Measurements from ENCODE around the gene SLIT2. TPM values are rescaled to one million over a fixed set of nuclear protein-coding genes. Genes with fewer than 3 reads are reported as not detected.

SLIT2 gene
- total RNA-seq, 1 experiment from 2014 or later, result 10.2 TPM

GRCh38 chr4:20292739-20293138 is 41.0 kb downstream of the SLIT2 start:
- no peak for TF ChIP-seq CTCF (IDR thresholded peaks at IDR 0.05; ENCODE audit: unreplicated experiment)
- BruUV-seq (replicated peaks), result no TSS peak
- intact Hi-C loops (cut with micrococcal nuclease), result no loop called here
- Mint-ChIP-seq H3K4me3 (ENCODE audit: unreplicated experiment) (no peak overlapping the region), H3K27me3 (ENCODE audit: insufficient read depth, unreplicated experiment) (no peaks in the 10 kb centered on the region), H3K36me3 (ENCODE audit: insufficient read depth, unreplicated experiment) (no peaks in the 10 kb centered on the region), H3K27ac (ENCODE audit: low read depth, unreplicated experiment) (no peak overlapping the region), H3K4me1 (ENCODE audit: insufficient read depth, unreplicated experiment) (no peaks in the 10 kb centered on the region), H3K9me3 (ENCODE audit: unreplicated experiment) (no peaks in the 10 kb centered on the region)
- DNase-seq (ENCODE audit: unreplicated experiment), result no peak
- ChIA-PET CTCF (interaction anchor here (0.6 kb wide), 1 partner anchor 854 kb away, joined by 4 read pairs; no protein-coding TSS in a partner anchor), POLR2A (interaction anchor here (0.7 kb wide), 2 partner anchors 391 to 1032 kb away, joined by 3 to 5 read pairs; no protein-coding TSS in a partner anchor)

GRCh38 chr4:20297261-20297660 is 45.6 kb downstream of the SLIT2 start:
- intact Hi-C loops (cut with micrococcal nuclease), result loop anchor here (5.0 kb wide), 1 partner anchor 390 kb away; no protein-coding TSS in a partner anchor
- no peaks in the 10 kb centered on the region for H3K9me3 Mint-ChIP-seq (ENCODE audit: unreplicated experiment)
- POLR2A ChIA-PET, result no interaction called here
- no peaks in the 10 kb centered on the region for H3K4me1 Mint-ChIP-seq (ENCODE audit: insufficient read depth, unreplicated experiment)
- no peaks in the 10 kb centered on the region for H3K27me3 Mint-ChIP-seq (ENCODE audit: insufficient read depth, unreplicated experiment)
- no peaks in the 10 kb centered on the region for H3K36me3 Mint-ChIP-seq (ENCODE audit: insufficient read depth, unreplicated experiment)
- DNase-seq (ENCODE audit: unreplicated experiment), result no peak
- H3K4me3 Mint-ChIP-seq (ENCODE audit: unreplicated experiment), result no peak overlapping the region
- no peak overlapping the region for H3K27ac Mint-ChIP-seq (ENCODE audit: low read depth, unreplicated experiment)
- CTCF ChIA-PET, result interaction anchor here (0.7 kb wide), 2 partner anchors 313 to 974 kb away, joined by 3 read pairs; no protein-coding TSS in a partner anchor
- TF ChIP-seq CTCF (IDR thresholded peaks at IDR 0.05; ENCODE audit: unreplicated experiment), result no peak
- no TSS peak for BruUV-seq (replicated peaks)

- POLR2A ChIA-PET, result no interaction called here
- intact Hi-C loops (cut with micrococcal nuclease), result loop anchor here (5.0 kb wide), 1 partner anchor 390 kb away; no protein-coding TSS in a partner anchor
- Mint-ChIP-seq H3K27me3 (ENCODE audit: insufficient read depth, unreplicated experiment) (no peaks in the 10 kb centered on the region), H3K4me1 (ENCODE audit: insufficient read depth, unreplicated experiment) (no peaks in the 10 kb centered on the region), H3K9me3 (ENCODE audit: unreplicated experiment) (no peaks in the 10 kb centered on the region), H3K27ac (ENCODE audit: low read depth, unreplicated experiment) (no peak overlapping the region), H3K36me3 (ENCODE audit: insufficient read depth, unreplicated experiment) (no peaks in the 10 kb centered on the region), H3K4me3 (ENCODE audit: unreplicated experiment) (no peak overlapping the region)
- TF ChIP-seq CTCF (IDR thresholded peaks at IDR 0.05; ENCODE audit: unreplicated experiment), result no peak
- CTCF ChIA-PET, result no interaction called here
- no peak for DNase-seq (ENCODE audit: unreplicated experiment)
- BruUV-seq (replicated peaks), result no TSS peak
These were observed 46.1 kb downstream of the SLIT2 start for GRCh38 chr4:20297783-20298182.

- no peak overlapping the region for H3K27ac Mint-ChIP-seq (ENCODE audit: low read depth, unreplicated experiment)
- no peaks in the 10 kb centered on the region for H3K4me1 Mint-ChIP-seq (ENCODE audit: insufficient read depth, unreplicated experiment)
- no peak for DNase-seq (ENCODE audit: unreplicated experiment)
- no peaks in the 10 kb centered on the region for H3K27me3 Mint-ChIP-seq (ENCODE audit: insufficient read depth, unreplicated experiment)
- POLR2A ChIA-PET, result no interaction called here
- H3K4me3 Mint-ChIP-seq (ENCODE audit: unreplicated experiment), result no peak overlapping the region
- TF ChIP-seq CTCF (IDR thresholded peaks at IDR 0.05; ENCODE audit: unreplicated experiment), result no peak
- CTCF ChIA-PET, result interaction anchor here (0.8 to 0.9 kb wide), 3 partner anchors 22 to 453 kb away, joined by 3 to 4 read pairs (median 3); no protein-coding TSS in a partner anchor
- BruUV-seq (replicated peaks), result no TSS peak
- no peaks in the 10 kb centered on the region for H3K36me3 Mint-ChIP-seq (ENCODE audit: insufficient read depth, unreplicated experiment)
- no peaks in the 10 kb centered on the region for H3K9me3 Mint-ChIP-seq (ENCODE audit: unreplicated experiment)
- intact Hi-C loops (cut with micrococcal nuclease), result loop anchor here (5.0 kb wide), 1 partner anchor 389 kb away; no protein-coding TSS in a partner anchor
These were observed 46.8 kb downstream of the SLIT2 start for GRCh38 chr4:20298455-20298854.

Measured in MCF 10A (cell line).